SK-N-SH (cell line): Measurements from ENCODE around the gene ABLIM1. TPM values are rescaled to one million over a fixed set of nuclear protein-coding genes. Genes with fewer than 3 reads are reported as not detected.

Source experiments
- CTCF ChIA-PET: fragments of 300-600, 350-600 bp; formaldehyde crosslinking; extraction: SDS; loops from one replicate; lab custom pipeline; 2021; lab: Yijun Ruan, JAX
- POLR2A ChIA-PET: fragments of 350-600 bp; sonication (Branson Sonifier 250); formaldehyde crosslinking; extraction: SDS; loops from one replicate; lab custom pipeline; 2020; ENCODE audit warnings: antibody characterized with exemption, inconsistent platforms; lab: Yijun Ruan, JAX
- DNase-seq: peaks from one replicate; pipeline ENCODE4 v3.0.0; 2012
- H2AFZ ChIP-seq: fragments of 200-600 bp; sonication (generic); 2 replicates; pipeline ENCODE4 v1.8.1; 2016; ENCODE audit warnings: antibody characterized with exemption, mild to moderate bottlenecking, low read depth
- H3F3A ChIP-seq: fragments of 200-600 bp; sonication (generic); replicated peaks from 2 replicates; pipeline ENCODE3; 2016; ENCODE audit warnings: antibody characterized with exemption, mild to moderate bottlenecking; ENCODE audit not compliant: insufficient read depth
- H3K27ac ChIP-seq, 2 experiments: fragments of 200-500 bp in 1 of 2; fragments of 200-600 bp in 1 of 2; sonication (Bioruptor generic) in 1 of 2; sonication (generic), shearing (Covaris generic) in 1 of 2; 2 replicates each; pipeline versions ENCODE4 v1.5.1 to v1.6.1; 2014 to 2016; ENCODE audit warnings: low read depth in 2 of 2, inconsistent platforms in 1 of 2, low read length in 1 of 2, mild to moderate bottlenecking in 1 of 2, mixed read lengths in 1 of 2
- H3K27me3 ChIP-seq: fragments of 200-600 bp; sonication (generic), shearing (Covaris generic); 2 replicates; pipeline ENCODE4 v1.6.1; 2016; ENCODE audit warnings: mixed run types; ENCODE audit not compliant: insufficient read depth
- H3K36me3 ChIP-seq, 2 experiments: fragments of 200-500 bp in 1 of 2; fragments of 200-600 bp in 1 of 2; sonication (Bioruptor generic) in 1 of 2; sonication (generic) in 1 of 2; replicated peaks in 1 of 2; 2 replicates each; pipeline versions ENCODE3 to v1.5.1; 2014 to 2016; ENCODE audit warnings: low read length in 1 of 2, mild to moderate bottlenecking in 1 of 2; ENCODE audit not compliant: insufficient read depth in 2 of 2, control insufficient read depth in 1 of 2
- H3K4me1 ChIP-seq, 2 experiments: fragments of 200-500 bp in 1 of 2; fragments of 200-600 bp in 1 of 2; sonication (Bioruptor generic) in 1 of 2; sonication (generic), shearing (Covaris generic) in 1 of 2; 2 replicates each; pipeline versions ENCODE4 v1.5.1 to v1.6.1; 2014 to 2016; ENCODE audit warnings: low read depth in 1 of 2, low read length in 1 of 2, mixed run types in 1 of 2; ENCODE audit not compliant: insufficient read depth in 2 of 2, control insufficient read depth in 1 of 2
- H3K4me2 ChIP-seq: fragments of 200-600 bp; sonication (generic), shearing (Covaris generic); 2 replicates; pipeline ENCODE4 v1.6.1; 2017; ENCODE audit warnings: mixed run types
- H3K4me3 ChIP-seq, 2 experiments: fragments of 200-500 bp in 1 of 2; fragments of 200-600 bp in 1 of 2; sonication (Bioruptor generic) in 1 of 2; sonication (generic), shearing (Covaris generic) in 1 of 2; 2 replicates each; pipeline versions ENCODE4 v1.5.1 to v1.8.1; 2014 to 2016; ENCODE audit warnings: low read depth in 2 of 2, inconsistent platforms in 1 of 2, low read length in 1 of 2, mild to moderate bottlenecking in 1 of 2, mixed read lengths in 1 of 2, moderate library complexity in 1 of 2
- H3K79me2 ChIP-seq: fragments of 200-600 bp; sonication (generic); 2 replicates; pipeline ENCODE4 v1.8.1; 2017; ENCODE audit warnings: mild to moderate bottlenecking; ENCODE audit not compliant: insufficient read depth
- H3K9ac ChIP-seq: fragments of 200-600 bp; sonication (generic); 2 replicates; pipeline ENCODE4 v1.6.1; 2017; ENCODE audit warnings: mixed run types
- H3K9me2 ChIP-seq: fragments of 200-600 bp; sonication (generic); 2 replicates; pipeline ENCODE4 v1.6.1; 2017; ENCODE audit warnings: mixed run types
- H3K9me3 ChIP-seq: fragments of 200-600 bp; sonication (generic); 2 replicates; pipeline ENCODE4 v1.6.1; 2017; ENCODE audit warnings: mixed run types, mild to moderate bottlenecking, moderate library complexity
- H4K20me1 ChIP-seq: fragments of 200-600 bp; sonication (generic); 2 replicates; pipeline ENCODE4 v1.6.1; 2017; ENCODE audit warnings: mild to moderate bottlenecking, mixed run types; ENCODE audit not compliant: insufficient read depth
- EP300 ChIP-seq, 2 experiments: IDR thresholded peaks; 2 replicates each; pipeline versions ENCODE4 v1.4.0 to v1.6.1; 2012; ENCODE audit warnings: borderline replicate concordance in 1 of 2, low read depth in 1 of 2, low read length in 1 of 2
- JUND ChIP-seq: IDR thresholded peaks from 2 replicates; pipeline ENCODE4 v1.4.0; 2012
- MAX ChIP-seq: IDR thresholded peaks from 2 replicates; pipeline ENCODE4 v1.4.0; 2012; ENCODE audit warnings: low read depth
- MEF2A ChIP-seq: IDR thresholded peaks from 2 replicates; pipeline ENCODE4 v1.4.0; 2012; ENCODE audit warnings: low read depth, borderline replicate concordance
- NFIC ChIP-seq: IDR thresholded peaks from 2 replicates; pipeline ENCODE4 v1.4.0; 2012; ENCODE audit warnings: borderline replicate concordance
- RCOR1 ChIP-seq: fragments of 150-350 bp; IDR thresholded peaks from 2 replicates; pipeline ENCODE4 v1.6.1; 2017; ENCODE audit warnings: antibody characterized with exemption, low read length
- RFX5 ChIP-seq: IDR thresholded peaks from 2 replicates; pipeline ENCODE4 v1.6.1; 2012; ENCODE audit warnings: mild to moderate bottlenecking, improper control_type of control experiment, low read length
- RXRA ChIP-seq: IDR thresholded peaks from 2 replicates; pipeline ENCODE4 v1.4.0; 2012; ENCODE audit warnings: low read depth, mild to moderate bottlenecking, borderline replicate concordance
- YY1 ChIP-seq: IDR thresholded peaks from 2 replicates; pipeline ENCODE4 v1.4.0; 2012; ENCODE audit warnings: low read depth, mild to moderate bottlenecking
- WGBS: methylation state at CpG from one replicate; pipeline ENCODE4 v1.1.6; 2017; ENCODE audit warnings: low lambda C conversion rate; 5-methylcytosine and 5-hydroxymethylcytosine counted together
- polyA plus RNA-seq, 3 experiments: library from polyadenylated mRNA; depleted of rRNA; stranded (reverse); fragments of >200 nt; gene quantifications; 2 replicates each; pipeline ENCODE4 v1.2.3, GENCODE V29; 2012
- TF ChIP-seq, protein P1 (sequence below): fragments of 200-600 bp; sonication (generic); IDR thresholded peaks from 2 replicates; pipeline ENCODE4 v1.6.1; 2017; ENCODE audit warnings: antibody characterized with exemption, mild to moderate bottlenecking, moderate library complexity

Gene ABLIM1
- polyA plus RNA-seq, 1 of the 3 experiments (the other 2 are of a cell fraction), result 16.1 TPM

- TF ChIP-seq RFX5, result no peak
Observed at GRCh38 chr10:114391599-114391998, 266.5 kb downstream of the ABLIM1 start (continued).

- 43% methylated on average over 5 of the region's 5 CpGs for WGBS
- no peaks in the 10 kb centered on the region for H3K36me3 ChIP-seq
- H3K9me3 ChIP-seq, result no peaks in the 10 kb centered on the region
- H3K4me3 ChIP-seq, result no peak overlapping the region
- ChIA-PET CTCF (no interaction called here), POLR2A (interaction anchor here (1.3 kb wide), 1 partner anchor 15 kb away, joined by 3 read pairs; no protein-coding TSS in a partner anchor)
- H4K20me1 ChIP-seq, result no peaks in the 10 kb centered on the region
- H3K9ac ChIP-seq, result no peak overlapping the region
- H3F3A ChIP-seq, result no peaks in the 10 kb centered on the region
- H3K4me2 ChIP-seq, result no peak overlapping the region
- H3K9me2 ChIP-seq, result no peaks in the 10 kb centered on the region
- no peak for DNase-seq
- H3K79me2 ChIP-seq, result no peaks in the 10 kb centered on the region
- no peak for TF ChIP-seq MAX
- no peak for TF ChIP-seq EP300 (IDR thresholded peaks at IDR 0.05; ENCODE audit: borderline replicate concordance in 1 of 2, low read depth in 1 of 2, low read length in 1 of 2)
- TF ChIP-seq RCOR1, result no peak
- H3K27me3 ChIP-seq, result 0 out of 2 replicates have a peak, but pooled peaks cover under 1% of the 10 kb centered on the region
- H2AFZ ChIP-seq, result no peak overlapping the region
- no peaks in the 10 kb centered on the region; a peak in 1 of 4 replicates for H3K4me1 ChIP-seq
- H3K27ac ChIP-seq, result no peak overlapping the region
Observed at GRCh38 chr10:114389426-114389825, 268.6 kb downstream of the ABLIM1 start.

DNA sequence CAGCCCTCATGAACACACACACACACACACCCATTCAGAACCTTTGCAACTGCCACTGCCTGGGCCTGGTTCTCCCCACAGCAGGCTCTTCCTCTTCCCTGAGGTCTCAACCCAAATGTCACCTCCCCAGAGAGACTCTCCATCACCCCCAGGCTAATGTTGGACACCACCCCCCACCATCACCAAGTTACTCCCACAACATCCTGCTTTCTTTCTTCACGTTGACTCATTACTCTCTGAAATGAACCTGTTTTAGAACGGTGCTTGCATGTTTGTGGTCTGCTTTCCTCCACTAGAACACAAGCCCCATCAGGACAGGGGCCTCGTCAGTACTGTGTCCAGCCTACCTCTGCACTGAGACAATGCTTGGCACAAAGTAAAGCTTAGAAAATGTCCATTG, 269.8 kb downstream of the ABLIM1 start:
- no peaks in the 10 kb centered on the region for H4K20me1 ChIP-seq
- H3K27ac ChIP-seq, result no peak overlapping the region
- no peaks in the 10 kb centered on the region for H3K9me3 ChIP-seq
- H3K4me3 ChIP-seq, result no peak overlapping the region
- H3F3A ChIP-seq, result no peaks in the 10 kb centered on the region
- ChIA-PET CTCF (interaction anchor here (0.7 to 3.2 kb wide), 3 partner anchors 9 to 98 kb away, joined by 3 to 16 read pairs (median 3); no protein-coding TSS in a partner anchor), POLR2A (no interaction called here)
- no peak for DNase-seq
- no peaks in the 10 kb centered on the region for H3K27me3 ChIP-seq
- H3K79me2 ChIP-seq, result no peaks in the 10 kb centered on the region
- no peak overlapping the region for H3K4me2 ChIP-seq
- WGBS, result 45% methylated on average over 3 of the region's 3 CpGs
- H3K4me1 ChIP-seq, result no peaks in the 10 kb centered on the region; a peak in 1 of 4 replicates
- H3K36me3 ChIP-seq, result no peaks in the 10 kb centered on the region
- no peak for TF ChIP-seq YY1
- TF ChIP-seq NFIC, result no peak
- no peak for TF ChIP-seq JUND
- TF ChIP-seq MEF2A, result no peak
- no peak overlapping the region for H2AFZ ChIP-seq
- H3K9me2 ChIP-seq, result no peaks in the 10 kb centered on the region
- no peak overlapping the region for H3K9ac ChIP-seq

GRCh38 chr10:114387784-114388183, 270.3 kb downstream of the ABLIM1 start:
- no peaks in the 10 kb centered on the region for H4K20me1 ChIP-seq
- no peaks in the 10 kb centered on the region for H3K9me3 ChIP-seq
- H2AFZ ChIP-seq, result no peak overlapping the region
- H3F3A ChIP-seq, result no peaks in the 10 kb centered on the region
- H3K4me2 ChIP-seq, result no peak overlapping the region
- H3K9me2 ChIP-seq, result no peaks in the 10 kb centered on the region
- no peaks in the 10 kb centered on the region; a peak in 1 of 4 replicates for H3K4me1 ChIP-seq
- WGBS, result 50% methylated on average over 3 of the region's 4 CpGs
- CTCF ChIA-PET, result interaction anchor here (1.3 to 3.2 kb wide), 2 partner anchors 84 to 97 kb away, joined by 3 to 16 read pairs; no protein-coding TSS in a partner anchor
- DNase-seq, result no peak
- H3K9ac ChIP-seq, result no peak overlapping the region
- H3K36me3 ChIP-seq, result no peaks in the 10 kb centered on the region
- TF ChIP-seq, protein P1, sequence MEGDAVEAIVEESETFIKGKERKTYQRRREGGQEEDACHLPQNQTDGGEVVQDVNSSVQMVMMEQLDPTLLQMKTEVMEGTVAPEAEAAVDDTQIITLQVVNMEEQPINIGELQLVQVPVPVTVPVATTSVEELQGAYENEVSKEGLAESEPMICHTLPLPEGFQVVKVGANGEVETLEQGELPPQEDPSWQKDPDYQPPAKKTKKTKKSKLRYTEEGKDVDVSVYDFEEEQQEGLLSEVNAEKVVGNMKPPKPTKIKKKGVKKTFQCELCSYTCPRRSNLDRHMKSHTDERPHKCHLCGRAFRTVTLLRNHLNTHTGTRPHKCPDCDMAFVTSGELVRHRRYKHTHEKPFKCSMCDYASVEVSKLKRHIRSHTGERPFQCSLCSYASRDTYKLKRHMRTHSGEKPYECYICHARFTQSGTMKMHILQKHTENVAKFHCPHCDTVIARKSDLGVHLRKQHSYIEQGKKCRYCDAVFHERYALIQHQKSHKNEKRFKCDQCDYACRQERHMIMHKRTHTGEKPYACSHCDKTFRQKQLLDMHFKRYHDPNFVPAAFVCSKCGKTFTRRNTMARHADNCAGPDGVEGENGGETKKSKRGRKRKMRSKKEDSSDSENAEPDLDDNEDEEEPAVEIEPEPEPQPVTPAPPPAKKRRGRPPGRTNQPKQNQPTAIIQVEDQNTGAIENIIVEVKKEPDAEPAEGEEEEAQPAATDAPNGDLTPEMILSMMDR, result peak; percentile 15; the same call in 1 of the 2 replicates
- TF ChIP-seq RXRA, result no peak
- no peaks in the 10 kb centered on the region for H3K27me3 ChIP-seq
- no peak overlapping the region for H3K4me3 ChIP-seq
- H3K79me2 ChIP-seq, result no peaks in the 10 kb centered on the region
- POLR2A ChIA-PET, result interaction anchor here (1.2 kb wide), 1 partner anchor 13 kb away, joined by 4 read pairs; no protein-coding TSS in a partner anchor
- no peak overlapping the region for H3K27ac ChIP-seq
